Endothelial cell of umbilical vein (primary cell): ENCODE measurements around the gene PDE1C. TPM values are rescaled to one million over a fixed set of nuclear protein-coding genes. Genes with fewer than 3 reads are reported as not detected.

Experiments used
- BruUV-seq: library from RNA; stranded (reverse); fragments of 400-500 nt; replicated peaks from 2 replicates; lab custom pipeline; 2021; lab: Mats Ljungman, UMichigan
- CTCF ChIA-PET: fragments of 300-600, 350-600 bp; sonication (Branson Sonifier 250); formaldehyde crosslinking; loops from one replicate; lab custom pipeline; 2021; ENCODE audit warnings: antibody characterized with exemption, inconsistent platforms; lab: Charles Lee
- POLR2A ChIA-PET: fragments of 300-600, 350-600 bp; sonication (Branson Sonifier 250); formaldehyde crosslinking; loops from one replicate; lab custom pipeline; 2021; ENCODE audit warnings: antibody characterized with exemption, inconsistent platforms; lab: Charles Lee
- DNase-seq: peaks from one replicate; pipeline ENCODE4 v3.0.0-alpha.2; 2011; ENCODE audit warnings: low read depth, low spot score
- FAIRE-seq: peaks from 2 replicates; lab custom pipeline; 2011; peaks lifted over from hg19 to GRCh38; lab: Jason Lieb, UNC
- H2AFZ ChIP-seq: 2 replicates; pipeline ENCODE4 v1.6.0; 2012; ENCODE audit warnings: low read depth, low read length, control low read depth, inconsistent platforms
- H3K27ac ChIP-seq: 2 replicates; pipeline ENCODE4 v1.5.1; 2011; ENCODE audit warnings: low read depth, mild to moderate bottlenecking, control low read depth, low read length, moderate library complexity; ENCODE audit not compliant: insufficient read depth
- H3K27me3 ChIP-seq, 2 experiments: 2 replicates each; pipeline versions ENCODE4 v1.6.0 to v1.6.1; 2011; ENCODE audit warnings: low read length in 2 of 2, mixed read lengths in 1 of 2; ENCODE audit not compliant: control insufficient read depth in 2 of 2, insufficient read depth in 2 of 2
- H3K36me3 ChIP-seq, 2 experiments: 2 replicates in 1 of 2; 3 replicates in 1 of 2; pipeline ENCODE4 v1.5.1; 2011; ENCODE audit warnings: low read length in 2 of 2, mild to moderate bottlenecking in 1 of 2, moderate library complexity in 1 of 2; ENCODE audit not compliant: control insufficient read depth in 2 of 2, insufficient read depth in 2 of 2; ENCODE audit errors: extremely low read depth in 1 of 2
- H3K4me1 ChIP-seq: 3 replicates; pipeline ENCODE4 v1.5.1; 2011; ENCODE audit warnings: mild to moderate bottlenecking, low read length; ENCODE audit not compliant: control insufficient read depth, insufficient read depth; ENCODE audit errors: extremely low read depth
- H3K4me2 ChIP-seq: 2 replicates; pipeline ENCODE4 v1.6.1; 2011; ENCODE audit warnings: low read length, control low read depth, mixed read lengths; ENCODE audit not compliant: insufficient read depth
- H3K4me3 ChIP-seq, 3 experiments: fragments of 200-600 bp in 1 of 3; sonication (generic), shearing (Covaris generic) in 1 of 3; replicated peaks in 1 of 3; 2 replicates each; pipeline ENCODE4 v1.5.1; 2011 to 2016; ENCODE audit warnings: control low read depth in 3 of 3, low read length in 3 of 3, mild to moderate bottlenecking in 2 of 3, inconsistent platforms in 1 of 3, low read depth in 1 of 3, moderate library complexity in 1 of 3; ENCODE audit not compliant: insufficient read depth in 1 of 3
- H3K79me2 ChIP-seq: 2 replicates; pipeline ENCODE4 v1.6.0; 2012; ENCODE audit warnings: low read length, inconsistent platforms; ENCODE audit not compliant: control insufficient read depth, insufficient read depth
- H3K9ac ChIP-seq: replicated peaks from 2 replicates; pipeline ENCODE3; 2011; ENCODE audit warnings: low read length, control low read depth; ENCODE audit not compliant: insufficient read depth; ENCODE audit errors: extremely low read depth
- H3K9me1 ChIP-seq: replicated peaks from 3 replicates; pipeline ENCODE4 v1.6.0; 2011; ENCODE audit warnings: mild to moderate bottlenecking, low read length; ENCODE audit not compliant: control insufficient read depth, insufficient read depth; ENCODE audit errors: extremely low read depth
- H3K9me3 ChIP-seq: replicated peaks from 2 replicates; pipeline ENCODE4 v1.5.1; 2012; ENCODE audit warnings: low read length, inconsistent platforms; ENCODE audit not compliant: control insufficient read depth, insufficient read depth
- H4K20me1 ChIP-seq: replicated peaks from 2 replicates; pipeline ENCODE3; 2011; ENCODE audit warnings: mild to moderate bottlenecking, low read length; ENCODE audit not compliant: control insufficient read depth, insufficient read depth; ENCODE audit errors: extremely low read depth
- CTCF ChIP-seq, 2 donors: IDR thresholded peaks; 1 replicate in 1 of 2; 2 replicates in 1 of 2; pipeline ENCODE4 v1.5.1; 2011; ENCODE audit warnings: low read length in 2 of 2, mild to moderate bottlenecking in 2 of 2, moderate library complexity in 2 of 2, control low read depth in 1 of 2, inconsistent platforms in 1 of 2, low read depth in 1 of 2; ENCODE audit not compliant: insufficient read depth in 1 of 2; ENCODE audit errors: extremely low read depth in 1 of 2
- EZH2 ChIP-seq: IDR thresholded peaks from 2 replicates; pipeline ENCODE4 v1.6.1; 2012; ENCODE audit warnings: borderline replicate concordance, low read depth, mild to moderate bottlenecking, moderate library complexity, low read length, inconsistent platforms; ENCODE audit not compliant: severe bottlenecking
- FOS ChIP-seq: IDR thresholded peaks from 2 replicates; pipeline ENCODE4 v1.6.1; 2011; ENCODE audit warnings: mild to moderate bottlenecking, low read length, moderate library complexity, borderline replicate concordance; ENCODE audit not compliant: insufficient read depth
- GATA2 ChIP-seq: IDR thresholded peaks from 2 replicates; pipeline ENCODE4 v1.7.0; 2011; ENCODE audit warnings: low read depth, mild to moderate bottlenecking, moderate library complexity, mixed read lengths, low read length; ENCODE audit not compliant: insufficient read length, insufficient read depth
- JUN ChIP-seq: IDR thresholded peaks from 2 replicates; pipeline ENCODE4 v1.6.1; 2011; ENCODE audit warnings: borderline replicate concordance, low read depth; ENCODE audit not compliant: insufficient read length, insufficient read depth
- MAX ChIP-seq: IDR thresholded peaks from 2 replicates; pipeline ENCODE4 v1.6.1; 2011; ENCODE audit not compliant: insufficient read depth, insufficient read length
- MYC ChIP-seq: IDR thresholded peaks from one replicate; pipeline ENCODE4 v1.6.1; 2011; ENCODE audit warnings: mild to moderate bottlenecking, low read depth, low read length
- POLR2A ChIP-seq: IDR thresholded peaks from 2 replicates; pipeline ENCODE4 v1.6.1; 2012; ENCODE audit warnings: low read depth, mild to moderate bottlenecking, control low read depth, low read length
- POLR2AphosphoS5 ChIP-seq: IDR thresholded peaks from 2 replicates; pipeline ENCODE4 v1.6.1; 2012; ENCODE audit warnings: low read depth, mild to moderate bottlenecking, control low read depth, low read length, moderate library complexity; ENCODE audit not compliant: insufficient read depth
- dilution Hi-C: fragments of 300-500 bp; cut with MboI; formaldehyde crosslinking; loops from one replicate; pipeline ENCODE4 v1.15.0; 2019; ENCODE audit warnings: low sequenced_read_pairs; ENCODE audit not compliant: extremely low pct_ligation_motif_present
- intact Hi-C: fragments of 100-400 bp; cut with micrococcal nuclease; formaldehyde crosslinking; loops from one replicate; pipeline ENCODE4 v1.10.0; 2022
- polyA plus RNA-seq, 4 experiments: library from polyadenylated mRNA; depleted of rRNA in 3 of 4; stranded (reverse) in 3 of 4; unstranded in 1 of 4; fragments of >200 nt; gene quantifications; 2 replicates each; pipeline versions ENCODE4 v1.2.1 to v1.2.3, GENCODE V29; 2011 to 2012; ENCODE audit warnings: missing spikeins in 1 of 4
- total RNA-seq: library from RNA; stranded (reverse); gene quantifications from 2 replicates; pipeline ENCODE4 v1.2.3, GENCODE V29; 2021

PDE1C gene
- total and polyA plus RNA-seq, 2 donors (not counting 3 experiments of a cell fraction or from before 2014, with no cell fraction given): 0.90 to 3.1 TPM

DNA sequence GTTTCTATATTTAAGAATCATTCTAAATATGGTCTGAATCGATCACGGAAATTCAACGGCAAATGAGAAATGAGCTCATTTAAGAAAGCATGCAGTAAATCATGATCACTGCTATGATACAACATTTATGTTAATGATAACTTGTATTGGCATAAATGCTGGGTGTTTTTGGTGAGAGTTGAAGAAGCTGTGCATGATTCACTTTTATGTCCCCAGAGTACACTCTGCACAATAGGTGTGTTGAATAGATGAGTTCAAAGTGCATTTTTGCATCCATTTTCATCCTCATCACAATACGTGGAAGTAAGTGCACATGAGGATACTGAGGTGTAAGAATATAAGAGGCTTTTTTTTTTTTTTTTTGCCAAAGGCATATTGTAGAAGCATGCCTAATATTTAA is 213.9 kb downstream of the PDE1C start:
- H3K4me1 ChIP-seq: no peaks in the 10 kb centered on the region
- no peak for FAIRE-seq

DNA sequence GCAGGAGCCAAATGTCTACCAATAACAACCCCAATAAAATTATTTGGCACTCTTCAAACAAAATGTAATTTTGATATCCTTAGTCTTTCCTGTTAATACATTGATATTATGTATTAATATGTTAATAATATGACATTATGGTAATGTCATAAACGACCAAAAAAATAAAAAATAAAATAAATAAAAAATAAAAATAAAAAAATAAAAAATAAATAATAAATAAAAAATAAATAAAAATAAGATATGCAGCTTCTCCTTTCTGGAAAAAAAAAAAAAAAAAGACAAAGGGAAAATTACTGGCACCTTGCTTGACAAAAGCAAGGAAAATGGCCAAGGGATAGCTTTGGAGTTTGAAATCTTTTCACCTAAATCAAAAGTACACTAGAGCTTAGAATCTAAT is 214.7 kb downstream of the PDE1C start:
- H3K9me1 ChIP-seq: no peaks in the 10 kb centered on the region
- peaks cover under 1% of the 10 kb centered on the region for H3K4me1 ChIP-seq
- CTCF ChIA-PET: interaction anchor here (0.6 to 2.1 kb wide), 3 partner anchors 12 to 73 kb away, joined by 3 to 7 read pairs (median 3); no protein-coding TSS in a partner anchor
- POLR2A ChIA-PET: no interaction called here
- H3K9ac ChIP-seq: no peak overlapping the region
- no peaks in the 10 kb centered on the region for H4K20me1 ChIP-seq
- no peaks in the 10 kb centered on the region for H3K9me3 ChIP-seq
- TF ChIP-seq POLR2A (no peak), CTCF (IDR thresholded peaks at IDR 0.05; ENCODE audit: extremely low read depth in 1 of 2, insufficient read depth in 1 of 2, low read depth in 1 of 2, low read length in 2 of 2) (no peak), GATA2 (no peak), POLR2AphosphoS5 (no peak), FOS (no peak), MAX (no peak), EZH2 (no peak), MYC (no peak), JUN (no peak)
- dilution Hi-C loops (no loop called here), intact Hi-C loops (no loop called here)
- no TSS peak for BruUV-seq
- no peak overlapping the region for H2AFZ ChIP-seq
- no peak overlapping the region for H3K4me3 ChIP-seq
- DNase-seq (no peak), FAIRE-seq (no peak)
- no peak overlapping the region for H3K27ac ChIP-seq
- H3K36me3 ChIP-seq: no peaks in the 10 kb centered on the region
- no peaks in the 10 kb centered on the region for H3K79me2 ChIP-seq
- no peak overlapping the region for H3K4me2 ChIP-seq
- H3K27me3 ChIP-seq: no peaks in the 10 kb centered on the region

More for the DNA sequence above, 213.9 kb downstream of the PDE1C start:
- H3K27me3 ChIP-seq: no peaks in the 10 kb centered on the region
- H2AFZ ChIP-seq: no peak overlapping the region
- H3K27ac ChIP-seq: no peak overlapping the region
- dilution Hi-C loops (no loop called here), intact Hi-C loops (no loop called here)
- H3K4me3 ChIP-seq: no peak overlapping the region
- no TSS peak for BruUV-seq
- TF ChIP-seq POLR2A (no peak), MYC (no peak), FOS (no peak), EZH2 (no peak), POLR2AphosphoS5 (no peak), GATA2 (no peak)
- no peaks in the 10 kb centered on the region for H3K9me1 ChIP-seq
- no peaks in the 10 kb centered on the region for H3K36me3 ChIP-seq
- CTCF ChIA-PET: interaction anchor here (1.1 to 2.1 kb wide), 3 partner anchors 13 to 73 kb away, joined by 3 to 7 read pairs (median 3); no protein-coding TSS in a partner anchor
- no peak for DNase-seq
- no peaks in the 10 kb centered on the region for H3K9me3 ChIP-seq
- H3K4me2 ChIP-seq: no peak overlapping the region
- POLR2A ChIA-PET: no interaction called here
- no peak overlapping the region for H3K9ac ChIP-seq
- no peaks in the 10 kb centered on the region for H4K20me1 ChIP-seq
- no peaks in the 10 kb centered on the region for H3K79me2 ChIP-seq
